ENCODE results near the gene PRKD3. TPM values are rescaled to one million over a fixed set of nuclear protein-coding genes. Genes with fewer than 3 reads are reported as not detected.

Gene PRKD3
- total RNA-seq, 1 experiment from 2014 or later = 82.1 TPM

DNA sequence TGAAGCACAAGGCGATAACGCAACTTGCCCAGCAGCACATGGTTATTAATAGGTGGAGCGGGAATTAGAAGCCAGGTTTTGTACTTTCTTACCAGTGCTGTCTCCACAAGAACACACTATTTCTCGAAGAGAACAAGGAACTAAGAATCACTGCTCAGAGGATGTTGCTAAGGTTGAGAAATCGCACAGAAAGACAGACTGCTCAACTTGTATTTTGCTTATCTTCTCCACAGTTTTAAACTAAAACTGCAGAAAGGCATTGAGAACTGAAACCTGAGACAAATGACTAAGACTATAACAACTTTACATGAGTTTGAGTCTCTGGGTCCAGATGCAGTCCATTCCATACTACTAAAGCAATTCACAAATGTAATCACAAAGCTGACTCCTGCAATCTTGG is 6.2 kb downstream of the PRKD3 start:
- ATAC-seq = no peak
- H3K4me3 Mint-ChIP-seq = no peak overlapping the region
- ChIA-PET POLR2A (no interaction called here), CTCF (interaction anchor here (0.8 kb wide), 1 partner anchor 353 kb away, joined by 3 read pairs; no protein-coding TSS in a partner anchor)
- H3K4me1 Mint-ChIP-seq = peaks cover 80% of the 10 kb centered on the region
- no peaks in the 10 kb centered on the region for H3K9me3 Mint-ChIP-seq
- 0 out of 2 replicates have a peak, but pooled peaks cover 3% of the 10 kb centered on the region for H3K36me3 Mint-ChIP-seq
- TF ChIP-seq IRF1 (CRISPR knock-in tag; IDR thresholded peaks at IDR 0.05) = no peak
- no peak for TF ChIP-seq NFATC4 (CRISPR knock-in tag; IDR thresholded peaks at IDR 0.05)
- no peak for TF ChIP-seq TEAD4 (CRISPR knock-in tag; IDR thresholded peaks at IDR 0.05)
- no peak for TF ChIP-seq ERG (CRISPR knock-in tag; IDR thresholded peaks at IDR 0.05)
- no peak for TF ChIP-seq SMAD3 (CRISPR knock-in tag; IDR thresholded peaks at IDR 0.05; ENCODE audit: borderline replicate concordance)
- TF ChIP-seq ETV6 (CRISPR knock-in tag; IDR thresholded peaks at IDR 0.05) = no peak
- no peak for TF ChIP-seq FOXP4 (CRISPR knock-in tag; IDR thresholded peaks at IDR 0.05)
- peak overlapping the region; percentile 48; the same call in 1 of the 2 replicates for H3K27ac Mint-ChIP-seq
- H3K27me3 Mint-ChIP-seq (ENCODE audit: low read depth) = no peaks in the 10 kb centered on the region
- DNase-seq (ENCODE audit: low spot score) = no peak

- Mint-ChIP-seq H3K27ac (peak overlapping the region; percentile 9; the same call in 1 of the 2 replicates), H3K36me3 (0 out of 2 replicates have a peak, but pooled peaks cover 3% of the 10 kb centered on the region), H3K9me3 (no peaks in the 10 kb centered on the region), H3K4me3 (no peak overlapping the region), H3K4me1 (peaks cover 82% of the 10 kb centered on the region), H3K27me3 (ENCODE audit: low read depth) (no peaks in the 10 kb centered on the region)
- ChIA-PET POLR2A (no interaction called here), CTCF (interaction anchor here (0.7 kb wide), 1 partner anchor 129 kb away, joined by 4 read pairs; no protein-coding TSS in a partner anchor)
- ATAC-seq (no peak), DNase-seq (ENCODE audit: low spot score) (no peak)
- TF ChIP-seq CREM (CRISPR knock-in tag; IDR thresholded peaks at IDR 0.05) (no peak), NR2C2 (CRISPR knock-in tag; IDR thresholded peaks at IDR 0.05) (no peak), KAT7 (CRISPR knock-in tag; IDR thresholded peaks at IDR 0.05; ENCODE audit: borderline replicate concordance) (no peak), FOXP4 (CRISPR knock-in tag; IDR thresholded peaks at IDR 0.05) (no peak), CBFB (CRISPR knock-in tag; IDR thresholded peaks at IDR 0.05; ENCODE audit: low read depth) (no peak), JUN (CRISPR knock-in tag; IDR thresholded peaks at IDR 0.05) (no peak), ESRRA (CRISPR knock-in tag; IDR thresholded peaks at IDR 0.05; ENCODE audit: borderline replicate concordance) (no peak), ZNF423 (CRISPR knock-in tag; IDR thresholded peaks at IDR 0.05) (no peak), RELA (CRISPR knock-in tag; IDR thresholded peaks at IDR 0.05; ENCODE audit: borderline replicate concordance) (no peak), NR3C1 (CRISPR knock-in tag; conservative IDR thresholded peaks at IDR 0.05; ENCODE audit: low read depth) (no peak), ZNF121 (CRISPR knock-in tag; IDR thresholded peaks at IDR 0.05) (no peak), NFYB (CRISPR knock-in tag; conservative IDR thresholded peaks at IDR 0.05; ENCODE audit: low read depth) (no peak), CREB1 (CRISPR knock-in tag; IDR thresholded peaks at IDR 0.05) (no peak), MXD4 (CRISPR knock-in tag; IDR thresholded peaks at IDR 0.05; ENCODE audit: borderline replicate concordance) (no peak), ERG (CRISPR knock-in tag; IDR thresholded peaks at IDR 0.05) (no peak), SMAD3 (CRISPR knock-in tag; IDR thresholded peaks at IDR 0.05; ENCODE audit: borderline replicate concordance) (no peak)
- TF ChIP-seq, protein P1, sequence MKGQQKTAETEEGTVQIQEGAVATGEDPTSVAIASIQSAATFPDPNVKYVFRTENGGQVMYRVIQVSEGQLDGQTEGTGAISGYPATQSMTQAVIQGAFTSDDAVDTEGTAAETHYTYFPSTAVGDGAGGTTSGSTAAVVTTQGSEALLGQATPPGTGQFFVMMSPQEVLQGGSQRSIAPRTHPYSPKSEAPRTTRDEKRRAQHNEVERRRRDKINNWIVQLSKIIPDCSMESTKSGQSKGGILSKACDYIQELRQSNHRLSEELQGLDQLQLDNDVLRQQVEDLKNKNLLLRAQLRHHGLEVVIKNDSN (CRISPR knock-in tag; IDR thresholded peaks at IDR 0.05) = no peak
- TF ChIP-seq, protein P2, sequence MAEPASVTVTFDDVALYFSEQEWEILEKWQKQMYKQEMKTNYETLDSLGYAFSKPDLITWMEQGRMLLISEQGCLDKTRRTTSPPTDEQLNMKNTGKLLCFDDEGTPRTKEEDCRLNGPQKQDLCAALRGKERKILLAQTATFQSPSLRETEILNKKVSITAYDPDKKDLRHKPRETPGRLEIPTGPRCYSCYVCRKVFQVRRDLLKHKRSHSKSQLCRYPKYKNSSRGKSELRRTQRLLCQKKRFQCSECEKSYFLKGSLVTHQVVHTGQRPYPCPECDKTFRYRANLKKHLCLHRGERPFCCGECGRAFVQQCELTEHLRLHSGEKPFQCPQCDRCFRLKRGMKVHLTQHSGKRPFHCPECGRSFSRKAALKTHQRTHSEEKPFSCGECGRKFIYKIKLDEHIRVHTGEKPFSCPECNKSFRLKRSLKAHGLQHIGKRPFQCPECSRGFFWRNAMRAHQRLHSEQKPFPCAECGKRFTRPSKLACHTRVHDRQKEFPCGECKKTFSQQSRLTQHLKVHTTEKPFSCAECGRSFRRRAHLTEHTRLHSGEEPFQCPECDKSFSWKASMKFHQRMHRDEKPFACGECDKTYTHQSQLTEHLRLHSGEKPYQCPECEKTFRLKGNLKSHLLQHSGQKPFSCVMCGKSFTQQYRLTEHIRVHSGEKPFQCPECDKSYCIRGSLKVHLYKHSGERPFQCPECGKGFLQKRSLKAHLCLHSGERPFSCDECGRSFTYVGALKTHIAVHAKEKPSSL (CRISPR knock-in tag; conservative IDR thresholded peaks at IDR 0.05) = no peak
- TF ChIP-seq, protein P3, sequence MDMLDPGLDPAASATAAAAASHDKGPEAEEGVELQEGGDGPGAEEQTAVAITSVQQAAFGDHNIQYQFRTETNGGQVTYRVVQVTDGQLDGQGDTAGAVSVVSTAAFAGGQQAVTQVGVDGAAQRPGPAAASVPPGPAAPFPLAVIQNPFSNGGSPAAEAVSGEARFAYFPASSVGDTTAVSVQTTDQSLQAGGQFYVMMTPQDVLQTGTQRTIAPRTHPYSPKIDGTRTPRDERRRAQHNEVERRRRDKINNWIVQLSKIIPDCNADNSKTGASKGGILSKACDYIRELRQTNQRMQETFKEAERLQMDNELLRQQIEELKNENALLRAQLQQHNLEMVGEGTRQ (CRISPR knock-in tag; IDR thresholded peaks at IDR 0.05) = no peak
Observed at GRCh38 chr2:37317746-37318145, 6.9 kb downstream of the PRKD3 start.
